GM19324 (cell line): Measurements from ENCODE around the gene IFNA8.
A peak's percentile ranks its signal among the peaks of the same experiment; 100 is the strongest.
"Not testable (repeated sequence)": the region's sequence is repeated elsewhere in the genome, so short reads cannot be mapped to it uniquely, and the experiment has no call there.

Experiments
- ATAC-seq: cut with Tn5 transposase; IDR thresholded peaks from one replicate; pipeline ENCODE4 v1.9.1; 2021; ENCODE audit warnings: mild to moderate bottlenecking, moderate library complexity; ENCODE audit not compliant: unreplicated experiment, low FRiP score

The IFNA8 gene

GRCh38 chr9:21408817-21409216 is at the start of gene IFNA8:
Gene IFNA8 (plus strand): TSS chr9:21409117. CDS start chr9:21409177, 60 bp downstream.
- ATAC-seq = no peak

- ATAC-seq = no peak
Observed at GRCh38 chr9:21362287-21362686, 46.6 kb upstream of the IFNA8 start.

- ATAC-seq = not testable (repeated sequence)
Observed at GRCh38 chr9:21367169-21367568, 41.7 kb upstream of the IFNA8 start.

- no peak for ATAC-seq
Observed at GRCh38 chr9:21367957-21368356, 41.0 kb upstream of the IFNA8 start, which contains the start of gene IFNA13. Gene IFNA13 (minus strand): TSS chr9:21368057. CDS start chr9:21368010, 47 bp downstream.

DNA sequence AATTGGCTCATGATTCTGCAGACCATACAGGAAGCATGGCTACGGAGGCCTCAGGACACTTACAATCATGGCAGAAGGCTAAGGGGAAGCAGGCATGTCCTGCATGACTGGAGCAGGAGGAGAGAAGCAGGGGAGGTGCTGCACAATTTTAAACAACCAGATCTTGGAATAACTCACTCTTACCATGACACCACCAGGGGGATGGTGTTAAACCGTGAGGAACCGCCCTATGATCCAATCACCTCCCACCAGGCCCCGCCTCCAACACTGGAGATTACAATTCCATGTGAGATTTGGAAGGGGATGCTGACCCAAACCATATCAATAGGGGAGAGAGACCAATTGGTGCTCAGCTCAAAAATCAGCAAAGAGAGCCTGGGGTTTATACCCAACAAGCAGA is 37.5 kb upstream of the IFNA8 start:
- not testable (repeated sequence) for ATAC-seq

DNA sequence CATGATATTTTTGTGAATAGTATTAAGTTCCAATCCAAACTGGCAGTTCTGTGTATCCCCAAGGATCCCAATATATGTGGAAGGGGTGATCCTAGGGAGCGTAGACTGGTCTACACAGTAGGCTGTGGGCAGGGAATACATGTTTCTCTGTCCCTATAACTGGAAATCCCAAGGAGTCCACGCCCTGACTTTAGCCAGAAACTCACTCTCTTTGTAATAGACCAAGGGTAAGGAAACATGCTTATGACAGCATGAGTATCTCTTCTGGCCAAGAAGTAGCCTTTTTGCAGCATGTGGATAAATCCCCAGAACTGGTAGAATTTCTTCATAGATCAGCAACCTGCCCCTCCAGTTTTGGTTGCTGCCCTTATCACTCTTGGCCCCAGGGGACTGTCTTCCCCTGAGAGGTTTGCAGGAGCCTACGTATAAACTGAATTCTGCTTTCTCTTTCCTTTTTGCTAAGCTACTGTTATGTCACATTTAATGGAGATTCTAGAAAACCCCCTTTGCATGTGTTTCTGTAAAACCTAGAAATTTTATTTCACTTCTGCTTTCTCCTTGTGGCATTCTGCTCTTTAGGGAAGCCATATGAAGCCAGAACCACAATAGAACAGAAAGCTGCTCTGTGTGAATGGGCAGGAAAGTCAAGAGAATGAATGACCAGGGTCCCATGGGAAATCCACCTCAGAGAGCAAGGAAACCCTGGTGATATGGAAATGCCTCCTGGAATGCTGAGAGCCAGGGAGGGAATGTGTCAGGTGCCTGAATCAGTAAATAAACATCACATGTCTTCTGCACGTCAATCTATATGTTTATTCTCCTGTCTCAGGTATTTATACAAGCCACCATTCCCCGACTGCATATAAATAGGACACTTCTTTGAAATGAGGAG is 27.2 kb upstream of the IFNA8 start:
- peak; percentile 98 for ATAC-seq

DNA sequence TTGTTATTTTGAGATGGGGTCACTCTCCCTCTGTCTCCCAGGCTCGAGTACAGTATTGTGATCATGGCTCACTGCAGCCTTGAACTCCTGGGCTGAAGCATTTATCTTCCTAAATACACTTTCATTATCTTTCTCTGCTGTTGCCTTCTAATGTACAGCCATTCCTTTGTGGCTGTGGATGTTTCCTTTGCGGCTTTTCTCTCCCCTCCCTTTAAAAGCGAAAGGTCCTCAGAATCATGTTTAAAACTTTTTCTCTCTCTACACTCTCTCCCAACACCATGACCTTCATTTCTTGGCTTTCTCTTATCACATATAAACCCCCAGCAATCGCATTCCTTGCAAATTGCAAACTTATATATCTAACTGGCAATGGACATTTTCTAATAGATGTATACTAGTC is 25.3 kb upstream of the IFNA8 start:
- ATAC-seq = no peak

DNA sequence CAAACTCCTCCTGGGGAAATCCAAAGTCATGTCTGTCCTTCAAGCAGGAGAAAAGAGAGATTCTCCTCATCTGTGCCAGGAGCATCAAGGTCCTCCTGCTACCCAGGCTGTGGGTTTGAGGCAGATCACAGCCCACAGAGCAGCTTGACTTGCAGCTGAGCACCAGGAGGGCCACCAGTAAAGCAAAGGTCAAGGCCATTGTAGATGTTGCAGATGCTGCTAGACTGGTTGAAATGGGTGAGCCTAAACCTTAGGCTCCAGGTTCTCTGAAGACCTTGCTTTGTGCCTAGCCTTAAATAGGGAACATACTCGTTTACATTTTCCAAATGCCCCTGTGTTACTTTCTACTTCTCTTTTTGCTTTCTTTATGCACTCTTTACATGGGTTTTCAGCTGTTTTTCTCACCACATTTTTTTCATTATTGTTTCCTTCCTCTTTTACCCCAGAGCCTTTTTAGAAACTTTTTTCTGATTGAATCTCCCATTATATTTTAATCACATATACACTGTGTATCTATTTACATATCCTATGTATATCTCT is 23.7 kb upstream of the IFNA8 start, which contains the start of gene IFNA2:
IFNA2 (minus strand) TSS at position 268 of the 540 bp plus-strand sequence; CDS start at position 199, 69 bp downstream.
- ATAC-seq = no peak

GRCh38 chr9:21392270-21392669 is 16.6 kb upstream of the IFNA8 start:
- ATAC-seq = peak; percentile 80

DNA sequence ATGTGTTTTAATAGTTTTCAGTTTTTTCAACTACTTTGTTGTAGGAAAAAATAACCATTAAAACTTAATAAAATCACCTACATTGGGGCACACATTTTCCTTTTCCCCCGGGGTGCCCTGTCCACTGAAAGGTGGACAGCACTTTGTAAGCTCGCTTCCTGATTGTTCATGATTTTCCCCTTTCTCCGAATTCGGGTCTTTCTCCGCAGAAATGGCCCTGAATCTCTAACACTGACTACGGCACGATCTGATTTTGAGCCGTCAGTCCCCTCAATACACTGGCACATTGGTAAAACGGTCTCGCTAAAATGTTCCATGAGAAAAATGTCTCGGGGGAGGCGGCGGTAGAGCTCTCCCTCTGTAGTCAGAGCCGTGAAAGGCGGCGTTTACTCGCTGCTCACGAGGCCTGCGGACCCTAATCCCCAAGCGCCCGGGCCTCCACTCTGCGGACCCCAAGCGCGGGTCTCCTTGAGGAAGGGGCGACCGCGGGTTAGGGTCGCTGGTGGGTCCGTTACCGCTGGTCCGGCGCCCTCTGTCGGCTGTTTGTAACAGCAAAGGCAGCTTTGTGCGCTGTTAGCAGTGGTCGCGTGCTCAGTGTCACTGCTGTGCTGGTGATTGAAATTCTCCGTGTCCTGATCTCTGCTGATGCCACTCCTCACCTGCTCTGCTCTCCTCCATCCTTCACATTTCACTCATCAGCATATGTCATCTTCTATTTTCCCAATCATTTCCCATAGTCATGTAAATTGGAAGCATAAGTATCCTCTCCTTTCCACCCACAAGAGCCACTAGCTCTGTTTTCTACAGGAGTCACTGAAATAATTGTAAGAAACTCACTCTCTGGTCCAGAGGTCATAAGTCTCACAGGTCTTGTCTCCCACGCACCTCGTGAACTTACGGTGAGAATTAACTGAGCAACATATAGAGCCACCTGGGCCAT is 12.9 kb upstream of the IFNA8 start:
- ATAC-seq = no peak

DNA sequence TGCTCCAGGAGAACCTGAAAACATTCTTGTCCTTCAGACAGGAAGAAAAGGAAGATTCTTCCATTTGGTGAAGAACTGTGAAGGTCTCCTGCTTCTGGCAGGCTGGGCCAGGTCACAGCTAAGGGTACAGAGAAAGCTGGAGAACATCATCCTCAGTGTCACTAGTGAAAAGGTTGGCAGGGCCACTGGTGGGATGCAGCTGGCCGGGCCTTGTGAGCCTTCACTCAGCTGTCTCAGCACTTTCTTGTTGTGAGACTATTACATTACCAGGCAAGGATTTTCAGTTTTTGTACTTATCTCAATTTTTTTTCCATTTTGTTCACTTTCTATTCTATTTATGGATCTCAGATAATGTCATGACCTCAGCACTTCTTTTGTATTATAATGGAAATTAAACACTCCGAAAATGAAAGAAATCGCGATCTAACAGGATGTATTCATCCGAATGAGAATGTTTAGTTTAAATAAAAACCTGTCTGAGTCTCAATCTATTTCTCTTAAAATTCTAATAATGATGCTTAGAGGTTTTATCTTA is 9.9 kb upstream of the IFNA8 start:
- ATAC-seq = no peak

- ATAC-seq = no peak
Observed at GRCh38 chr9:21399956-21400355, 9.0 kb upstream of the IFNA8 start.

DNA sequence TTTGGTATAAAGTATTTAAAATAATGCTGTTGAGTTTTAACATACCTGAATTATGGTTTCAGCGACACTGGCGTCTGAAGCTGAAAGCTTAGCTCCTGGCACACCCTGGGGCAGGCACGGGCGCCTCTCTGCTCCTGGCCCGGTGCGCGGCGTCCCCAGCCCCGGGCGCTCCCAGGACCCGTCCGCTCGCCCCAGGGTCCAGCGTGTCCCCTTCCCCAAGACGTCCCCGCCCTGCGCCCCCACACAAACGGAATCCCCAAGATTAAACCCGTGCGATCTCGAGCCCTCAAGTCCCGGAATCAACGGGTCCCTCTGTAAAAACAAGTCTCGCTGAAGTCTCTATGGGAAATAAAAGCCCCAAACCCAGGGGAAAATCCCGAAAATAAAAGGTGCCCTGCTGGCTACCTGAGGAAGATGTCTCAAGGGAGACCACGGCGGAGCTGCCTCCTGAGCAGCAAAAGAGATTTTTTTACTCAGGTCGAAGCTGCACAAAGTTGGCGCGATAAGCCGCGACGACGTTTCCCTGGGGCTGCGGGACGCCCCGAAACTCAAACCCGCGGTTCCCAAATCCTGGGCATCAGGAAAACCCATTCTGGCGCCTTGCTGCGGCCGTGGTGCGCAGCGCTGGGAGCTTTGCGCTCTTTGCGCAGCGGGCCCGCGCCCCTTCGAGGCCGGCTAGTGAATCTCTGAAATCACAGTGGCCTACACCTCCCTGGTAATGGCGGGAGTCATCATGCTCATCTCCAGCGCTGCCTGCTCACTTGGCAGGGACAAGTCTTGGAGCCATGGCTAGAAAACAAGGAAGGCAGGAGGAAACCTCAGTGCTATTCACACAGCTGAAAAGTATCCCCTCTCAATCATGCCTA is 6.3 kb upstream of the IFNA8 start:
- ATAC-seq = peak; percentile 50

- no peak for ATAC-seq
Observed at GRCh38 chr9:21404146-21404545, 4.8 kb upstream of the IFNA8 start.

DNA sequence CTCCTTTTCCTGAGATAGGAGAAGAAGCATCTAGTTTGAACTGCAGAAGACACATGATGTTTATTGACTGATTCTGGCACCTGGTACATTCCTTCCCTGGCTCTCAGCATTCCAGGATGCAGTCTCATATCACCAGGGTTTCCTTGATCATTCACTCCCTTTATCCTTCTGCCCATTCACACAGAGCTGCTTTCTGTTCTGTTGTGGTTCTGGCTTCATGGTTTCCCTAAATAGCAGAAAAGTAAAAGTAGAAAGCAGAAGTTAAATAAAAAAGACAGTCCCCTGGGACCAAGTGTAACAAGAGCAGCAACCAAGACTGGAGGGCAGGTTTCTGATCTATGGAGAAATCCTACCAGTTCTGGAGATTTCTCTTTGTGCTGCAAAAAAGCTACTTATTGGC is 3.2 kb downstream of the IFNA8 start:
- ATAC-seq = no peak

- ATAC-seq = no peak
Observed at GRCh38 chr9:21413151-21413550, 4.2 kb downstream of the IFNA8 start.

DNA sequence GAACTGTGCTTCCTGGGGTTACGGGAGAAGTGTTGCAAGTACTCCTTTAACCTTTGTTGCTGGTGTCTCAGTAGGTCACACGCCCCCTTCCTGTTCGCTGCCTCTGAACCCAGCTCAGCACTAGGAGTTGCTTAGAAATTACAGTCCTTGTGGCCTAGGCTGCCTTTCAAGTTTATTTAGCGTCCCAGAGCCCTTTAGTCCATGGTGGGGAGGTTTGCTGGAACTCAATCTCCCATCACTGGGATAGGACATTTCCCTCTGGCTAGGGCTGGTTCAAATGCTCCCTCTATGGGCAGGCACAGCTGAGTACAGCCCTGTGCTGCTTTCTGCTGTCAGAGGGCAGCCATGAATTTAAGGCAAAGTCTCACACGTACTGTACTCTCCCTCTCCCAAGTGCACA is 4.7 kb downstream of the IFNA8 start:
- ATAC-seq = no peak

- ATAC-seq = no peak
Observed at GRCh38 chr9:21414220-21414940, 5.5 kb downstream of the IFNA8 start.
